Sigmoid colon (tissue), 7 donors: ENCODE results near the gene P2RX5. TPM values are rescaled to one million over a fixed set of nuclear protein-coding genes. Genes with fewer than 3 reads are reported as not detected.
A peak's percentile ranks its signal among the peaks of the same experiment; 100 is the strongest.

Source experiments
- DNase-seq: peaks from one replicate; pipeline ENCODE4 v3.0.0-alpha.2; 2019
- H3K27ac ChIP-seq, 4 donors: fragments of 200-600 bp; sonication (generic); one replicate each; pipeline ENCODE4 v1.5.1; 2016 to 2019; ENCODE audit warnings: mild to moderate bottlenecking in 1 of 4
- H3K27me3 ChIP-seq, 3 donors: fragments of 200-600 bp; sonication (generic); one replicate each; pipeline ENCODE4 v1.5.1; 2019; ENCODE audit warnings: mild to moderate bottlenecking in 1 of 3
- H3K36me3 ChIP-seq, 4 donors: fragments of 200-600 bp; sonication (generic); one replicate each; pipeline ENCODE4 v1.5.1; 2016 to 2019
- H3K4me1 ChIP-seq, 4 donors: fragments of 200-600 bp; sonication (generic); one replicate each; pipeline ENCODE4 v1.5.1; 2017 to 2019
- H3K4me3 ChIP-seq, 4 donors: fragments of 200-600 bp; sonication (generic); one replicate each; pipeline ENCODE4 v1.5.1; 2017 to 2019; ENCODE audit warnings: mild to moderate bottlenecking in 2 of 4, moderate library complexity in 1 of 4
- H3K9me3 ChIP-seq, 4 donors: fragments of 200-600 bp in 3 of 4; sonication (generic) in 3 of 4; one replicate each; pipeline versions ENCODE4 v1.5.1 to v1.6.1; 2013 to 2019
- CTCF ChIP-seq, 4 experiments: fragments of 450-650 bp in 3 of 4; fragments of 200-600 bp in 1 of 4; IDR thresholded peaks; one replicate each; pipeline ENCODE4 v1.5.1; 2016 to 2019; ENCODE audit warnings: antibody characterized with exemption in 4 of 4, mild to moderate bottlenecking in 3 of 4, moderate library complexity in 2 of 4
- EP300 ChIP-seq, 4 donors: sonication (generic); formaldehyde crosslinking; IDR thresholded peaks; one replicate each; pipeline ENCODE4 v1.6.1; 2017; ENCODE audit warnings: antibody characterized with exemption in 4 of 4
- POLR2A ChIP-seq, 2 donors: fragments of 450-650 bp; IDR thresholded peaks; one replicate each; pipeline ENCODE4 v1.6.1; 2016; ENCODE audit warnings: antibody characterized with exemption in 2 of 2, mild to moderate bottlenecking in 2 of 2, moderate library complexity in 2 of 2
- POLR2AphosphoS5 ChIP-seq, 4 donors: sonication (generic); formaldehyde crosslinking; IDR thresholded peaks; one replicate each; pipeline ENCODE4 v1.6.1; 2017; ENCODE audit warnings: antibody characterized with exemption in 4 of 4
- WGBS, 2 donors: extraction: QIAGEN DNeasy Blood & Tissue Kit; methylation state at CpG; one replicate each; pipeline ENCODE4 v1.1.7; 2013; 5-methylcytosine and 5-hydroxymethylcytosine counted together
- intact Hi-C: fragments of 100-400 bp; cut with DNase I; formaldehyde crosslinking; loops from one replicate; pipeline ENCODE4 v1.15.1; 2023
- polyA plus RNA-seq, 3 donors: library from polyadenylated mRNA; stranded (reverse); fragments of 200-250 nt; gene quantifications; one replicate each; pipeline ENCODE4 v1.2.3, GENCODE V29; 2013
- total RNA-seq, 4 donors: library from RNA; depleted of rRNA; stranded (reverse); fragments of >200 nt; gene quantifications; one replicate each; pipeline ENCODE4 v1.1.0, GENCODE V29; 2016
- donor health status: healthy with polysubstance abuse.
- donor health status: Bipolar disorder and iron deficiency.
- donor health status: healthy.

Gene P2RX5
- total and polyA plus RNA-seq, 7 donors = 0.27 to 55.3 (median 0.49) TPM; not detected in 2

- peak overlapping the region; percentile 92 to 96 (median 95) for H3K27ac ChIP-seq
- H3K4me1 ChIP-seq = peaks cover 0 to 32% (median 28%) of the 10 kb centered on the region in 4 donors
- H3K9me3 ChIP-seq = no peaks in the 10 kb centered on the region
- no peaks in the 10 kb centered on the region for H3K27me3 ChIP-seq
- H3K4me3 ChIP-seq = peak overlapping the region; percentile 89 to 100 (median 96)
- intact Hi-C loops = loop anchor here (1.0 to 5.0 kb wide), 3 partner anchors 33 to 588 kb away; partner anchors contain the start of genes EMC6, HASPIN and TAX1BP3
- peaks cover 0 to 10% (median under 1%) of the 10 kb centered on the region in 4 donors for H3K36me3 ChIP-seq
- WGBS, 2 donors = 5 to 17% methylated on average over 38 of the region's 38 CpGs
- no peak for TF ChIP-seq POLR2A (IDR thresholded peaks at IDR 0.05)
- TF ChIP-seq CTCF (IDR thresholded peaks at IDR 0.05) = no peak
- TF ChIP-seq POLR2AphosphoS5 (IDR thresholded peaks at IDR 0.05) = no peak
- TF ChIP-seq EP300 (IDR thresholded peaks at IDR 0.05) = no peak
- DNase-seq = no peak
These were observed 60.3 kb downstream of the P2RX5 start for GRCh38 chr17:3635474-3636153.

- H3K27ac ChIP-seq = no peak overlapping the region
- no peak for DNase-seq
- intact Hi-C loops = no loop called here
- H3K4me1 ChIP-seq = peaks cover 0 to 24% (median 21%) of the 10 kb centered on the region in 4 donors
- 96 to 97% methylated on average over 7 of the region's 7 CpGs for WGBS, 2 donors
- peaks cover 6 to 34% (median 11%) of the 10 kb centered on the region in 4 donors for H3K36me3 ChIP-seq
- H3K4me3 ChIP-seq = no peak overlapping the region
- no peaks in the 10 kb centered on the region for H3K27me3 ChIP-seq
- TF ChIP-seq POLR2AphosphoS5 (IDR thresholded peaks at IDR 0.05) (no peak), POLR2A (IDR thresholded peaks at IDR 0.05) (no peak), CTCF (IDR thresholded peaks at IDR 0.05) (no peak), EP300 (IDR thresholded peaks at IDR 0.05) (no peak)
- H3K9me3 ChIP-seq = no peaks in the 10 kb centered on the region
These were observed 63.7 kb downstream of the P2RX5 start for GRCh38 chr17:3632287-3632686.

- intact Hi-C loops = no loop called here
- H3K9me3 ChIP-seq = no peaks in the 10 kb centered on the region
- H3K4me3 ChIP-seq = no peak overlapping the region
- no peak for DNase-seq
- TF ChIP-seq EP300 (IDR thresholded peaks at IDR 0.05) = no peak
- no peak for TF ChIP-seq POLR2AphosphoS5 (IDR thresholded peaks at IDR 0.05)
- TF ChIP-seq CTCF (IDR thresholded peaks at IDR 0.05) = no peak
- TF ChIP-seq POLR2A (IDR thresholded peaks at IDR 0.05) = no peak
- no peaks in the 10 kb centered on the region for H3K27me3 ChIP-seq
- H3K27ac ChIP-seq = no peak overlapping the region
- 92 to 94% methylated on average over 10 of the region's 10 CpGs for WGBS, 2 donors
- H3K4me1 ChIP-seq = peaks cover 0 to 20% (median 16%) of the 10 kb centered on the region in 4 donors
- peaks cover 6 to 46% (median 14%) of the 10 kb centered on the region in 4 donors for H3K36me3 ChIP-seq
These were observed 65.2 kb downstream of the P2RX5 start for GRCh38 chr17:3630781-3631180.

- no peak for DNase-seq
- intact Hi-C loops = no loop called here
- Histone ChIP-seq H3K27me3 (no peaks in the 10 kb centered on the region), H3K9me3 (no peaks in the 10 kb centered on the region), H3K4me1 (no peaks in the 10 kb centered on the region), H3K27ac (no peak overlapping the region), H3K36me3 (peaks cover 11 to 75% (median 28%) of the 10 kb centered on the region in 4 donors), H3K4me3 (no peak overlapping the region)
- 94% methylated on average over 11 of the region's 11 CpGs for WGBS, 2 donors
- no peak for TF ChIP-seq POLR2AphosphoS5 (IDR thresholded peaks at IDR 0.05)
- TF ChIP-seq EP300 (IDR thresholded peaks at IDR 0.05) = no peak
- TF ChIP-seq POLR2A (IDR thresholded peaks at IDR 0.05) = no peak
- TF ChIP-seq CTCF (IDR thresholded peaks at IDR 0.05) = no peak
These were observed 68.2 kb downstream of the P2RX5 start for GRCh38 chr17:3627769-3628167.
